Upper lobe of right lung (tissue), 1 donor: ENCODE data around the gene E2F8. TPM values are rescaled to one million over a fixed set of nuclear protein-coding genes. Genes with fewer than 3 reads are reported as not detected.
A peak's percentile ranks its signal among the peaks of the same experiment; 100 is the strongest.

Experiments used
- ATAC-seq: fragments of 200-7000 bp; cut with Tn5 transposase; one replicate; pipeline ENCODE4 v1.9.1; 2020; ENCODE audit warnings: mild to moderate bottlenecking, moderate library complexity
- DNase-seq: peaks from one replicate; pipeline ENCODE4 v3.0.0-alpha.2; 2020
- H3K27ac ChIP-seq: fragments of 200-600 bp; one replicate; pipeline ENCODE4 v1.8.0; 2022
- H3K27me3 ChIP-seq: fragments of 200-600 bp; one replicate; pipeline ENCODE4 v1.8.0; 2022; ENCODE audit warnings: mild to moderate bottlenecking
- H3K36me3 ChIP-seq: fragments of 200-600 bp; one replicate; pipeline ENCODE4 v1.8.0; 2022
- H3K4me1 ChIP-seq: fragments of 200-600 bp; one replicate; pipeline ENCODE4 v1.8.0; 2022
- H3K4me3 ChIP-seq: fragments of 200-600 bp; one replicate; pipeline ENCODE4 v1.8.0; 2022; ENCODE audit warnings: mild to moderate bottlenecking
- H3K9me3 ChIP-seq: fragments of 200-600 bp; one replicate; pipeline ENCODE4 v1.8.0; 2022
- CTCF ChIP-seq: fragments of 200-600 bp; IDR thresholded peaks from one replicate; pipeline ENCODE4 v1.8.0; 2022; ENCODE audit warnings: antibody characterized with exemption
- intact Hi-C: fragments of 100-400 bp; cut with DNase I; formaldehyde crosslinking; loops from one replicate; pipeline ENCODE4 v1.11.0; 2022
- total RNA-seq: library from RNA; stranded (reverse); fragmentation: NEBNext Ultra II Directional; extraction: Animal tissue kit (Norgen Biotek cat#: 25700); gene quantifications from one replicate; pipeline ENCODE4 v1.2.1, GENCODE V29; 2021
- donor health status: DM: no; HTN: yes; CAD: no; lungs with severe emphysema.

Gene E2F8
- total RNA-seq, 1 donor from 2014 or later: 0.38 TPM

DNA sequence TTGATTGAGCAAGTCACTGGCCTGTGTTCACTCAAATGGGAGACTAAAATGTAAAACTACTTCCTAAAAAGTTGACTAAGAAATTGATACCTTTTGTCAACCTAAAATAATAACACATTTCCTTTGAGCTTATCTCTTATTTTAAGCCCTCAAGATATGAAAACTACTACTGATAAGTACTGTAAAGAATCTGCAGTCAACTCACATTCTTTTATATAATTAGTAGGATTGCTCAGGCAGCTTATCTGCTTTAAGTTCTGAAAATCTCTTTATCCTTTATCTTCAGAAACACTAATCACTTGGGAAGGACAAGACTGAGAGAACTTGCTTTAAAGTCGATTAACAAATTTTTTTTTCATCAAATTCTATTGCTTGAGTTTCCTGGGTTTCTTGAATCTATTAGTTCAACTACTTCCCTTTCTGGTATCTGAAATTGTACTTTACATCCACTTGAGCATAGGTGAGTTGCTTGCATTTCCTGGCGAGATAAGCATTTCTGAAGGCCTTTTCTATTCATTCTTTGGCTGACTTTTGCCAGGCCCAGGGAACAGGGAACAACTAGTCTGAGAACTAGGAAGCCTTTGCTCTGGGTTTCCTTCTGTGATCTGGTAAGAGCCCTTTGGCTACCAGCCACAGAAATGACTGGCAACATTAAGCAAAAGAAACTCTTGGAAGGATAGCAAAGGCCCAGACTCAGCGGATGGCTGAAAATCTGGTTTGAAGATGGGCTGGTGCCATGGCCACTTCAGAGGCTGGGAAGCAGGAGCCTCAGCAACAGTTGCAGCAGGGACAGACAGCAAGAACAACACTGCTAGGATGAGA is 19.6 kb downstream of the E2F8 start:
- no peak overlapping the region for H3K4me3 ChIP-seq
- intact Hi-C loops: no loop called here
- DNase-seq: no peak
- H3K9me3 ChIP-seq: no peaks in the 10 kb centered on the region
- H3K4me1 ChIP-seq: peaks cover 4% of the 10 kb centered on the region
- ATAC-seq: peak; percentile 87
- no peak overlapping the region for H3K27ac ChIP-seq
- TF ChIP-seq CTCF: no peak
- H3K36me3 ChIP-seq: no peaks in the 10 kb centered on the region
- H3K27me3 ChIP-seq: no peaks in the 10 kb centered on the region

DNA sequence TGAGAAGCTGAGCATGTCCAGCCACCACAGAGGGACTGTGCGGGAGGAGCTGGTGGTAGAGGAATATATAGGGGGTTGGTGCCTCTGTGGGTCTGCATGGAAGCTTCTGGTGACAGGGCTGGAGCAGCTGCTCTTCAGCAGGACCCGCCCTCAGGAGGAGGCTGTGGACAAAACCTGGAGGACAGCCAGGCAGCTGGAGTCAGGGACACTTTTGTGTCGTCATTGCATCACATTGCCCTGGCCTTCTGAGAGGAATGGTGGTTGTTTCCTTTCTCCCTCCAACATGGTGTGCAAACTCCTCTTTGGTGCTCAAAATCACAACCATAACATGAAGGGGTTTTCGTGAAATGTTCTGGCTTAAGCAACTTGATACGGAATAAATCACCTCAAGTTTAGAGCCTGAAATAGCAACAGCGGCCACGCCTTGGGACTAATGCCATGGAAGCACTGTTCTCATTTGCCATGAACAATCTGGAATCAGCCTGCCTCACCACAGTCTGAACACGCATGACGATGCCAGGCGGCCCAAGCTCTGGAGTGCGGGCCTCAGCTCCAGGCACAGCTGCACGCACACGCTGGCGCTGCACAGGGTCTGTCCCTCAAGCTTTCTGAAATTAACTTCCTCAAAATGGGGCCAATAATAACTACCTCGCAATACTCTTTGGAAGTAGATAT is 21.8 kb downstream of the E2F8 start:
- intact Hi-C loops: no loop called here
- Histone ChIP-seq H3K4me1 (peaks cover 4% of the 10 kb centered on the region), H3K27ac (no peak overlapping the region), H3K27me3 (no peaks in the 10 kb centered on the region), H3K9me3 (no peaks in the 10 kb centered on the region), H3K36me3 (no peaks in the 10 kb centered on the region), H3K4me3 (no peak overlapping the region)
- DNase-seq (no peak), ATAC-seq (no peak)
- TF ChIP-seq CTCF: no peak

DNA sequence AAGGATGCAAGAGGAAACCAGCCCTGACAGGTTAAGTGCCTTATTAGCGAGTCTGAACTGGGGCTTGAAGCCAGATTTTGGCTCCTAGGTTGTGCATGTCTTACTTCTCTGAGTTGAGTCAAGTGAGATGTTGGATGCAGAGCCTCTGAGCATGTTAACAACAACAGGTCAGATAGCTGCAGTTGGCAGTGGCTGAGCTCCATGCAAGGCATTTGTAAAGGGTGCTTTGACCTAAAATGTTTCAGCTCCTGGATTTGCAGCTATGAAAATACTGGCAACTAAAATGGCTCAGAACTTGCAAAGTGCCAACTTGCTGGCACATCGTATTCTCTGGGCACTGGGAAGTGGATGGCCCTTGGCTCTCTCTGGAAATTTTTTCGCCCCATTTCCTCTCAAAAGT is 22.5 kb downstream of the E2F8 start:
- intact Hi-C loops: no loop called here
- peaks cover 4% of the 10 kb centered on the region for H3K4me1 ChIP-seq
- no peaks in the 10 kb centered on the region for H3K9me3 ChIP-seq
- no peaks in the 10 kb centered on the region for H3K36me3 ChIP-seq
- H3K27ac ChIP-seq: no peak overlapping the region
- ATAC-seq (no peak), DNase-seq (no peak)
- H3K27me3 ChIP-seq: no peaks in the 10 kb centered on the region
- no peak for TF ChIP-seq CTCF
- no peak overlapping the region for H3K4me3 ChIP-seq

- intact Hi-C loops: no loop called here
- Histone ChIP-seq H3K27me3 (no peaks in the 10 kb centered on the region), H3K36me3 (no peaks in the 10 kb centered on the region), H3K27ac (no peak overlapping the region), H3K4me3 (no peak overlapping the region), H3K9me3 (no peaks in the 10 kb centered on the region), H3K4me1 (peaks cover 4% of the 10 kb centered on the region)
- no peak for ATAC-seq
- no peak for DNase-seq
- no peak for TF ChIP-seq CTCF
Observed at GRCh38 chr11:19216709-19217374, 23.9 kb downstream of the E2F8 start.

- Histone ChIP-seq H3K36me3 (no peaks in the 10 kb centered on the region), H3K27ac (no peak overlapping the region), H3K27me3 (no peaks in the 10 kb centered on the region), H3K4me3 (no peak overlapping the region), H3K9me3 (no peaks in the 10 kb centered on the region), H3K4me1 (peaks cover 1% of the 10 kb centered on the region)
- DNase-seq: no peak
- no peak for TF ChIP-seq CTCF
- intact Hi-C loops: no loop called here
- ATAC-seq: no peak
Observed at GRCh38 chr11:19216021-19216420, 24.7 kb downstream of the E2F8 start.
